ENCODE data around the gene EFEMP1.
A peak's percentile ranks its signal among the peaks of the same experiment; 100 is the strongest.

Gene EFEMP1

GRCh38 chr2:55898386-55899040 is 25.1 kb downstream of the EFEMP1 start:
- DNase-seq (ENCODE audit: low spot score), result no peak

GRCh38 chr2:55896633-55897032 is 26.9 kb downstream of the EFEMP1 start:
- no peak for DNase-seq (ENCODE audit: low spot score)

DNA sequence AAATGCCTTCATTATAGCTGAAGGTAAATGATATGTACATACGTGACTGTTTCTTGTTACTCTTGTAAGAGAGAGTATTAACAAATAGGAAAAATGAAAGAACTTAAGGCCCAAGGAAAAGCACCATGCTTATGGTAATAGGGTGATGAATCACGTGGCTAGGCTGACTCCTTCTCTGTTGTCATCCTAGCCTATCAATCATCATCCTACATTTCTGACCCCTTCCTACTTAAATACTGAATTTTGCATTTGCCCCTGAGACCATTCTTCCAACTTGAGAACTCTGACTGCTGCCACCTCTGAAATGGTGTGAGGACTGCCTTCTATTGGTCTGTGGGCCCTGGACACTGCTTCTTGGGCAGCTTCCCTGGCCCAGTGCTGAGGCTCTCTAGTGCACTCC is 28.9 kb downstream of the EFEMP1 start:
- no peak for DNase-seq (ENCODE audit: low spot score)

- no peak for DNase-seq (ENCODE audit: low spot score)
Observed at GRCh38 chr2:55891671-55892094, 31.9 kb downstream of the EFEMP1 start.

- DNase-seq (ENCODE audit: low spot score), result peak; percentile 28
Observed at GRCh38 chr2:55888936-55889335, 34.6 kb downstream of the EFEMP1 start.

GRCh38 chr2:55887901-55888624 is 35.5 kb downstream of the EFEMP1 start:
- peak; percentile 48 for DNase-seq (ENCODE audit: low spot score)

DNA sequence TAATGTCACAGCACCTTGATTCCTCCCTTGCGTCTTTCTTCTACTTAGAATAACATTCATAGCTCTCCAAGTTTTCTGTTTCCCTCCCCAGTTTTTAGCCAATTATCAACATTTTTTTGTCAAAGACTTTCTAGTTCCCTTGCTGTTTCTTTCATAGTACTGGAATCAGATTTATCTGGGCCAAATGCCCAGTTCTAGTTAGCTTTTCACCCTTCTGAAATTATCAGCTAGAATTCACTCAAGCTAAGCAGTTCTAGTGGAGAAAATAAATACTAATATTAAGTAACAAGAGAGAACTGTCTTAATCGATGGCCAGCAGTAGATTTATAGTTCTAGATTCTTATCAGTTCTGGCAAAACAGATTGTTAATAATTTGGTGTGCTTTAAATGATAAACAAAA is 36.2 kb downstream of the EFEMP1 start:
- DNase-seq (ENCODE audit: low spot score), result no peak

- DNase-seq (ENCODE audit: low spot score), result no peak
Observed at GRCh38 chr2:55885944-55886281, 37.7 kb downstream of the EFEMP1 start.

GRCh38 chr2:55885127-55885943 is 38.2 kb downstream of the EFEMP1 start:
- no peak for DNase-seq (ENCODE audit: low spot score)

- no peak for DNase-seq (ENCODE audit: low spot score)
Observed at GRCh38 chr2:55883829-55884228, 39.8 kb downstream of the EFEMP1 start.

DNA sequence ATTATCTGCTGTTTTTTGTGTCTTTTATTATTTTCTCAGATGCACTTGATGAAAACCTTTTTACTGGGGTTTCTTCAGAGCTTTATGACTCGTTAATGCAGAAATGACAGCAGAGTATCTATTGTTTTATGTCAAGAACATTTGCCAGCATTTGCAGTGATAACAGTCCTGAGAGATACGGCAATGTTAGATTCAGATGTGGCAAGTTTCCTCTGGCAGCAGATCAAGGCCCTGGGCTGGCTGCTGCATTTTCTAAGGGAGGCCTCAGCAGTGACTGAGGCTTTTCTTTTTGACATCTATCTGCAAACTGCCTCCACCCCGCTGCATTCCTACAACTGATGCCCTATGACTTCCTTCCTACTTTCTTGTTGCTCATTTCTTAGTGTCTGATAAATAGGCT is 40.2 kb downstream of the EFEMP1 start:
- no peak for DNase-seq (ENCODE audit: low spot score)

DNA sequence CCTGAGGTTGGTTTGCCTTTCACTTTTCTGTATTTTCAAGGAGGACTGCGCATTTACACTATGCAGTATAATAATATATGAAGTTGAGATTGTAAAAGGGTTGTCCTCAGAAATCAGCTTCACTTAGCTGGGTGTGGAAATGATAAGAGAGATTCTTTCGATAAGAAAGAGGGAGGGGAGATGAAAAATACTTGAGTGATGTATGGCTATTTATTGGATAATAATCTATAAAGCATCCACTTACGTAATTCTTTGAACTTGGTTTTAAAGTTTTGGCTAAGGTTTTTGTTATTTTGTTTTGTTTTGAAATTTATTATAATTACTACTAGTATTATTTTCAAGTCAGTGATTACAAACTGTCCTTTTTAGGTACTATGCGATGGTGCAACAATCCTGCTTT is 40.6 kb downstream of the EFEMP1 start:
- DNase-seq (ENCODE audit: low spot score), result no peak

DNA sequence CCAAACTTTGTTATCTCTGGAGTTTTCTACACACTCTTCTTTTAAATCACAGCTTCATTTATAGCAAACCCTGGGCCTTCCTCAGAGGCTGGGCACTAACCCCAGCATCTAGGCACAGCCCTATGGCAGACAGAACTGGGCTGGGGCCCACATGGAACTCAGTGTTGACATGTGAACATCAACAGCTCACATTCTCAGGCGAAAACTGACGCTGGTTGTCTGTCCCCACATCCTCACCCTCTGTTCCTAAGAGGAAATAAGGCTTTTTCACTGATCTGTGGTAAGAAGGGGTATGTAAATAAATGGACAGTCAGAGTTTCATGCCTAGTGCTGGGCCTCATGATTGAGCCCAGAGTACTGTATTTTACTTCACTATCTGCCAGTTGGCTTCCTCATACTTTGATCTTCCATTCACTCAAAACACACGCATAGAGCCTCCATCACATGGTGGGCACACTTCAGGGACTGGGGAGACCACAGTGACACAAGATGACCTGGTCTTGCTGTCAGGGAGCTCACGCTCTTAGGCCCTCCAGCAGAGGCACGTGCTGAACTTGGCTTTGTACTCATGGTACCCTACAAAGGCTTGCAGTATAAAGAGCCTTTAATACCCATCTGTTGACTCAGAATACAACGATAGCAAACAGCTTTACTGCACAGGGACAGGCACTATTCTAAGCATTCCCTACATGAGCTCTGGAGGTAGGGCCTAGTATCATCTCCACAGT is 43.0 kb downstream of the EFEMP1 start:
- no peak for DNase-seq (ENCODE audit: low spot score)

- no peak for DNase-seq (ENCODE audit: low spot score)
Observed at GRCh38 chr2:55879976-55880375, 43.6 kb downstream of the EFEMP1 start.

DNA sequence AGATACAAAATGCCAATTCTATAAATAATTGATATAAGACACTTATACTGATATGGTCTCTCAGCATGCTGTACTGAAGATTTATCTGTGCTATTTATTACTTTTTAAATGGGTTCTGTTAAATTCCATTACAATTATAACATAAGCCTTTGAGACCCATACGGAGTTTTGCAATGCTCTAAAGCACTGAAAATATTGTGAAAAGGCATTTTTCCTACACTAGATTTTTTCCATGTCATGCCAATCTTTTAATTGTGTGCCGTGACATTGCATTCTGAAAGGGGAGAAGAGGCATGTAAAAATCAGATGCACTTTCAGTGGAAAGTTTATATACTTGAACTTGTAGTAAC is 46.5 kb downstream of the EFEMP1 start:
- no peak for DNase-seq (ENCODE audit: low spot score)

DNA sequence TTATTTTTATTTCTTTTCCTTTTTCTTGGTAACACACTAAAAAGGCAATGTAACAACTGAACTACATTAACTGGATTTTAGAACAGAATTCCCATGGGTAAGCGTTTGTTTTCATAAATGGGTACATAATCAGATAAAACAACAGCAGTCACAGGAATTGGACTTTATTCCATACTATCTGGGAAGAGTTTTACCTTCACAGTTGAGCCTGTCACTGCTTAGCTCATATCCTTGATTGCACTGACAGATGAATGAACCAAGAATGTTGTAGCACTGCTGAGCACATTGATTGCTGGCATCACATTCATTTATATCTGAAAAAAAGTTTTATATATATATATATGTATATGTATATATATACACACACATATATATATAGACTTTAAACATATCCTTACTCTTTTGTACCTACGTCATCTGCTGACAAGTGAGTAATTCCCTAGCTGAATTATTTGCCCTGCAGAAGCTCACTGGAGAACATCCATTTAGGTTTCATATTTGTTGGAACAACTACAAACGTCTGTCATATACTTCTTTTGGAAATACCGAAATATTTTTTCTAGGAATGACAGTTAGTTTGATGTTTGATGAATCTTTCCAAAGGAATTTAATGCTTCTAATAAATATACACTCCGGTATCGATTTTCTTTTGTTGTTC is 47.0 kb downstream of the EFEMP1 start:
- no peak for DNase-seq (ENCODE audit: low spot score)

DNA sequence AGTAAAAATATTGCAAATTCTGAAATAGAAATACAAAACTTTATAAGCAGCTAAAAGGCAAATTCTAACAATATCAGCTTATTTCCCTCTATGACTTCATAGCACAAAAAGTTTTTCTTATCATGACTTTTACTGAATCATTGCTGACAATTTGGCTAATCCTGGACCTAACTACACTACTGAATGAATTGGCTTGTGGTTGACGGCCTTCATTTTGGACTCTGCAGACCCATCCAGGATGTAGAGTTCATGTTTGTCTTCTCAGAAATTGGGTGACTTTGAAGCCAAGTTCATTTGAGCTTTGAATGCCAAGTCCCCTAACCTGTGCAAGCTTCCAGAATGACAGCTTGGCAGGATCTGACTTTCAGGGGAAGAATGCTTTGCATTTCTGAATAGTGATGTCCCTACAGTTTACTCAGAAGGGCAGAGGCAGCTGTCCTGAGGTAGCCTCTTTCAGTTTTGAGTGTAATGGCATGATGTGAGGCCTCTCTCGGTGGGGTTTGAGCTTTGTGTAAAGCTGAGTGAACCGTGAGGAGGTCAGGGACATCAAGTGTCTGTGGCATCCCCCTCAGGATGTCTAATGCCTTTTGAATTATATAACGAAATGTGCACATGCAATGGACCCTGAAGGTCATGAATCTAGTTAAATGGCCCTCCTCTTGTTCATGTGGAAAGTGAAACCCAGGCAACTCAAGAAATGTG is 48.0 kb downstream of the EFEMP1 start:
- no peak for DNase-seq (ENCODE audit: low spot score)

- no peak for DNase-seq (ENCODE audit: low spot score)
Observed at GRCh38 chr2:55874338-55874737, 49.2 kb downstream of the EFEMP1 start.

- no peak for DNase-seq (ENCODE audit: low spot score)
Observed at GRCh38 chr2:55871637-55872036, 51.9 kb downstream of the EFEMP1 start.

- no peak for DNase-seq (ENCODE audit: low spot score)
Observed at GRCh38 chr2:55869637-55870325, 53.8 kb downstream of the EFEMP1 start.
